Erythroblast (primary cell): ENCODE measurements around the gene TAS1R2.

Experiments
- DNase-seq, 2 experiments: peaks; one replicate each; lab custom pipeline; 2025; lab: John Stamatoyannopoulos, UW
- GATA1 ChIP-seq: IDR thresholded peaks from 2 replicates; pipeline ENCODE4 v1.6.1; 2011; ENCODE audit warnings: low read depth, mild to moderate bottlenecking, control low read depth, low read length, moderate library complexity
- POLR2A ChIP-seq: IDR thresholded peaks from 2 replicates; pipeline ENCODE4 v1.6.1; 2011; ENCODE audit warnings: mild to moderate bottlenecking, low read length

Gene TAS1R2

DNA sequence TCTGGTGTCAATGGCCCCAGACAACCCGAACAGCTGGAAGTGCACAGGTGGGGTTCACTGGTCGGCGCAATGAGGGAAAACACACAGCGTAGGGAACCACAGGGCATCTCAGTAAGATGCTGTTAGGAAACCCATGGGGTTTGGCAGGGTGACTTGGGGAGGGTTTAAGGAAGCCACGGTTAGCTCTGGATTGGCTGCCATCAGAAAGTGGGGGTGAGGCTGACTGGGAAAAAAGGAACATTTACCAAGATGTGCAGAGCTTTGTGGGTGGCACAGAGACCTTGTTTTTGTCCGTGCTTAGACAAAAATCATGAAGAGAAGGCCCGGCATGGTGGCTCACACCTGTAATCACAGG is 31.9 kb upstream of the TAS1R2 start:
- DNase-seq, result no peak
- TF ChIP-seq POLR2A (no peak), GATA1 (no peak)

DNA sequence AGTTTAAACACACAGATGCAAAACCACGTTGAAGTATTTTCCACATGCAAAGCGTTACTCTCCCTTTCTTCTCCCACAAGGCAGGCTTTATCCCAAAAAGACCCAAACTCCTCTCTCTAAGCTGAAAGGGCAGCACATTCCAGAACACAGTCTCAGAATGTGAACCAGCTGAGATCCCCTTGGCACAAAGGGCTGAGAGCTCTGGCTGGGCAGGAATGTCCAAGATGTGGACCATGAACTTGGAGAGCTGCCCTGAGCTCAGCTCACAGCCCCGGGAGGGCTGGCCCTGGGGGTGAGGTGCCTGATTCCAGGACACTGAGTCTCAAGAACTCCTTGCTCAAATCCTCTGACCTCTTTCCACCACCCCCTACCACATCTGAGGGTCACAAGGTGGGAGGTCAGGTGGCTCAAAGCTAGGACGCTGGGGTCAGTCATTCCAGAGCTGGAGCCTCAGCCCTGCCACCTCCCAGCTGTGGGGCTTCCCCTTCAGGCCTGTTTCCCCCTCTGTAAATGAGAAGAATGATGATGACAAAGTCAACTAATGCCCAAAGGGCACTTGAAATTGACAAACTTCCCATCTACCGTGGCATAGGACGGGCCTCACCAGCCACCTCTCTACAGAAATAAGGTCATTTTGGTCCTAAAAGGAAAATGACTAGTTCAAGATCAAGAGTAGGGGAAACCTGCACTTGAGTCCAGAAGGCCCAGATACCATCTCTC is 31.4 kb upstream of the TAS1R2 start:
- DNase-seq, result no peak
- TF ChIP-seq POLR2A (no peak), GATA1 (no peak)

DNA sequence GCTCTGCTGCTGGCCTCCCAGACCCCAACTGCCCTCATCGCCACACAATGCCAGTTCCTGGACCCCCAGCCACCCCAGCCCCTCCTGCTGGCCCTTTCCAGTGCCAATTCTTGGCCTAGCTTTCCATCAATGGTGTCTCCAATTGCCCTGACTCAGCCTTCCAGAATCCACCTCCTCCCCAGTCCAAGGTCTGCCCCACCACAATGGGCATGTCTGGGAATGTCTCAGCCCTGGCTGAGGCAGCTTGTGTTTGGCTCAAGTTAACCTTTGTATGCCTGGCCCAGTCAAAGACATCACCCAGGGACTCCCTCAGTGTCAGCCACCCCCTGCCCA is 26.5 kb upstream of the TAS1R2 start:
- no peak for DNase-seq
- TF ChIP-seq POLR2A (no peak), GATA1 (no peak)

- TF ChIP-seq POLR2A (no peak), GATA1 (no peak)
- DNase-seq, result no peak
Measured at GRCh38 chr1:18885311-18886002, 26.0 kb upstream of the TAS1R2 start.

DNA sequence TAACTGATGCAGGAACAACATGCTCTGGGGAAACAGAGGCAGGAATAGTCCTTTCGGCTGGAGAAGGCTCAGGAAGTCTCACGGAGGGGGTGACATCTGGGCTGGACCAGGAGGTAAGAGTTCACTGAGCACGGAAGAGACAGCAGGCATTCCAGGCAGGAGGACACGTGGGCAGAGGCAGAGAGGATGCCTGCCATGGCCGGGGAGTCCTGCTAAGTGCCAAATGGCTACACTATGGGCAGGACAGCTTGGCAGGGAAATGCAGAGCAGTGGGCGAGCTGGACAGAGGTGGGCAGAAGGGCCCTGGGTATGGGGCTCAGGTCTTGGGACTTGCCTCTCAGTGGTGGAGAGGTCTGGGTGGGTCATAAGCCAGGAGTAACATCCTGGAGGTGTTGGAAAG is 25.3 kb upstream of the TAS1R2 start:
- TF ChIP-seq GATA1 (no peak), POLR2A (no peak)
- DNase-seq, result no peak

GRCh38 chr1:18884419-18884717 is 24.9 kb upstream of the TAS1R2 start:
- DNase-seq, result no peak
- no peak for TF ChIP-seq POLR2A
- TF ChIP-seq GATA1, result no peak

DNA sequence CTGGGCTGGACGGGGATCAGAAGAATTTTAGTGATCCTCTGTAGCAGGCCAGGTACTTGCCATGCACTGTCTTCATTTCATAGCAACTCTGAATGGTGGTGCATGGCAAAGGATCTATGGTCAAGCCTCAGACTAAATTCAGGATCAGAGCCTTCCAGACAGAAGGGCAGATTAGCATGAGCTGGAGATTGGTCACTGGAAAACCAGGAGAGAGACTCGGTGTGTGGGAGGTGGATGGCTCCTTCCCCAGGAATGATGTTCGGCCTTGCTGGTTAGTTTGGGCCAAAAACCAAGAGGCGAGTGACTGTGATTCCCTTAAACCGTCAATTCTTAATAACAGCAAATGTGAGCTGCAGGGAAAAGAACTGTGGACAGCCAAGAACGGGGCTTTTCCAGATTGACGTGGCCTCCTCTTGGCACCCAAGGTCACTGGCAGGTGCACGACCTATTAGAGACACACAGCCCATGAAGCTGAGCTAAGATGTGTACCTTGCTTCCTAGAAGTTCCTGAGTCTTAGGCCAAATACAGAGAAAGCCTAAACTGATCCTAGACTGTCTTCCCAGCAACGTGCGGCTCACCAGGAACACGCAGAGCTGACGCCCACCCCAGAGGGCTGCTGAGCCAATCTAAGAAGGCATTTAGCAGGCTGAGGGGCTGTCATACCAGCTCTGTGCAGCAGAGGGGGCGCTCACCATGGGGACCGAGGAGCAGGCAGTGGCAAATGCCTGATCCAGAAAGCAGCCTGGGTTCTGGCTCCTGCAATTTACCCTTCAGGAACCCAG is 24.4 kb upstream of the TAS1R2 start:
- no peak for TF ChIP-seq GATA1
- no peak for TF ChIP-seq POLR2A
- DNase-seq, result peak; percentile 70 to 86

DNA sequence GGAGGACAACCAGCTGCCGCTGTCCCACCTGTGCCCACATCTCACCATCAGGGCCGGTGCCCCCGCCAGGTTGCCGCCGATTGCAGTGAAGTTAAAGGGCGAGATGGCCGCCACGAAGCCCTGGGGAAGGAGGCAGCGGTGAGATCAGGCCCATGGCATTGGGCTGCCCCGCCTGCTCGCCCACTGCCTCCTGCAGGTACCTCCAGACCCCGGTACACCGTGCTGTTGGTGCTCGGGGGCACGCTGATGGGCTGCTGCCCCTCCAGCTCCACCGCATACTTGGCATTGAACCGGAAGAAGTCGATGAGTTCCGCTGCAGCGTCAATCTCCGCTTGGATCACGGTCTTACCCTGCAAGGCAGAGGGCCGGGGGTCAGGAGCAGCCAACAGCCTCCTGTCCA is 23.6 kb upstream of the TAS1R2 start:
- no peak for TF ChIP-seq POLR2A
- no peak for TF ChIP-seq GATA1
- no peak for DNase-seq

- no peak for DNase-seq
- TF ChIP-seq POLR2A, result no peak
- TF ChIP-seq GATA1, result no peak
Measured at GRCh38 chr1:18882486-18882885, 23.0 kb upstream of the TAS1R2 start.

GRCh38 chr1:18881642-18882431 is 22.4 kb upstream of the TAS1R2 start:
- no peak for TF ChIP-seq POLR2A
- TF ChIP-seq GATA1, result no peak
- no peak for DNase-seq

- no peak for DNase-seq
- TF ChIP-seq GATA1 (no peak), POLR2A (no peak)
Measured at GRCh38 chr1:18881164-18881563, 21.7 kb upstream of the TAS1R2 start.

DNA sequence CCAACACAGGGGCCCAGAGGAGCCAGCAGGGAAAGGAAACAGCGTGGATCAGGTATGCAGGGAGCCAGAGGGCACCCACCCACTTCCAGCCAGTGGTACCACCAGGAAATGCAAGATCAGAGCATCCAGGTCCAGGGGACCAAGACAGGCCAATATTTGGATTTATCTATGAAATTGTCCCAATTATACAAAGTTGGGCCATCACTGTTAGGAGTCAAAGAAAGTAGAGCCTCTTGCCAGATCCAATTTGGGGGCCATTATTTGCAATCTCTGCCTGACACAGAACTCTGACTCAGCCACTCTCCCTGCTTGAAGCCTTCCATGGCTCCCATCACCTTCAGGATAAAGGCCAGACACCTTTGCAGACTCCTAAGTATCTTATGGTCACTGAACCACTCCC is 21.1 kb upstream of the TAS1R2 start:
- TF ChIP-seq POLR2A (no peak), GATA1 (no peak)

DNA sequence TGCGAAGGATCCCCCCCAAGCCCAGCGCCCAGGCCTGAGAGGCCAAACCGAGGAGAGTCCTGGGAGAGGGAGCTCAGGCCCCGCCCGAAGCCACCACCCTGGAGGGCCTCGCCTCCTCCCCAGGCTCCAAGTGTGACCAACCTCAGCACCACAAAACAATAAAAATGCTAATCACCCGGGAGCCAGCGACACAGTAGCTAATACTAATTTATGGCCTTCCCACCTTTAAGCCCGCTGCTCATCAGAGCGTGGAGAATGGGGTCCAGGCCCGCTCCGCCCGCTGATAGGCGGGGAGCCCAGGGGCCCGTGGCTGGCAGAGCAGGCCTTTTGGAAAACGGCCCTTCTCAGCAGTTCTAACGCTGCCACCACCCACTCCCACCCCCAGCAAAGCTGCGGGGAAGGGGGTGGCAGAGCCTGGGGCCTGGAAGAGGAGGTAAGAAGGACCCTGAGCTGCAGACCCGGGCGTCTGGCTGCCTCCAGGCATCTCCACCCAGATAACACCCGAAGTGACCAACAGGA is 20.4 kb upstream of the TAS1R2 start:
- no peak for TF ChIP-seq POLR2A
- TF ChIP-seq GATA1, result no peak
- DNase-seq, result no peak

More for the DNA sequence above, 21.1 kb upstream of the TAS1R2 start:
- DNase-seq, result no peak
